Activated CD4-positive, alpha-beta T cell treated with anti-CD3 and anti-CD28 coated beads, Interleukin-2, Interleukin-6, amounts not matched to agents 100 ng/mL and 50 ng/mL, durations not matched to agents 16 hours and 8 hours (primary cell): ENCODE measurements around the gene STK33.

Source experiments
- DNase-seq: peaks from one replicate; pipeline ENCODE4 v3.0.0-alpha.2; 2020

Gene STK33

DNA sequence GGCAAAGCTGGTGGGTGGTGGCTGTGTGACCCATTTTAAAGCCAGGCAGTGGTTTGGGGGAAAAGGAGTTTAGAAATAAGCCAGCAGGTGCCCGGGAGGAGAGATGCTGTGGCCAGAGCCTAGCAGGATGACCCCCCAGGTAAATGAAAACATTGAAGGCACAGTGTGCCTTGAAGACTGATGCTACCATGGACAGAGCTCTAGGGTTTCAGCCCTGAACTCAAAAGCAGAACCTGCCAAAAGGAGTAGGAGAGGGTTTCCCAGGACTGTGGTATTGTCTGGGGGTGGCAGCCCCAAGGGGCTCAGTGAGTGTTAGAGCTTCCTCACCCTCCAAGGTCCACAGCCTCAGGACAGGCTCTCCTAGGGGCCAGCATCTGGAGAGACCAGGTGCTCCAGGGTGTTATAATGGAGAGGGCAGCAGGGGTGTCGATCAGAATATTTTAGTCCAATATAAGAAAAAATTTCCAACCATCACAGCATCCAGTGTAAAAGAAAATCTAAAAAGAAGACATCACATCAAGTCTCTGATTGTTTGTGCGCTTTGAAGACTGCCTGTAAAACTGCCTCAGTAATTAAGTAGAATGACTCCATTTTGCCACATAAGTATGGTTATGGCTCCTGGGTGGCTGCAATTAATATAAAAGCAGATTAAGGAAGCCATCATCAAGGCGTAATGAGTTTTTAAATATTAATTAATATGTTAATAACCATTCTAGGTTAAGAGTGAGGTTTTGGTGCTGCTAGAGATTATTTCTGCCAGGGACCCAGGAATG, 241.7 kb downstream of the STK33 start:
- DNase-seq = no peak

DNA sequence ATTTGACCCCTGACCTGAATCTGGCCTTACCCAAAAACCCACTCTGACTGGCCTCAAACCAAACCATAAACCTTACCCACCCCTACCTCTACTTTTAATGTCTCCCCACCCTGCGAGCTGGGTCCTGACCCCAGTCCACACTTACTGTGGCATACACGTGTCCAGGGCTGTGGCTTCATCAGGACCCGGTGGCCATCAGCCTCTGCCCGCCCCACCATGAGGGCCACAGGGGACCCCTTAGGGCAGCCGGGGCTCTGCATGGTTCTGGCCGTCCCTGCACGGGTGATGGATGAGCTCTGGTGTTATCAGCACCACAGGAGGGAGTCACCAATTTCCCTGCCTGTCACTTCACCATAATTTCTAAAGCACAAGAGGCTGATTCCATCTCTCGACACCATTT, 242.8 kb downstream of the STK33 start:
- DNase-seq = no peak

DNA sequence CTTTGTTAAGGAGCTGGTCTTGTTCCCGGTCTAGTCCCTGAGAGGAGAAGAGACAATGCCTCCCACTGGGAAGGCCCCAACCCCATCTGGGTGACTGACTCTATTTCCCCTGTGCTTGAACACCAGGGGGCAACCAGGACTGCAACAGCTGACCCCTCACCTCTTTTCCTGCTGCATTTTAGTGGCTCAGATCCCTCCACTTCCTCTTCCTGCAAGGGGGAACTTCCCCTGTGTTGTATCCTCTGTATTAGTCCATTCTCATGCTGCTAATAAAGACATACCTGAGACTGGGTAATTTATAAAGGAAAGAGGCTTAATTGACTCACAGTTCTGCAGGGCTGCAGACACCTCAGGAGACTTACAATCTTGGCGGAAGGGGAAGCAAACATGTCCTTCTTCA, 246.1 kb downstream of the STK33 start:
- no peak for DNase-seq

DNA sequence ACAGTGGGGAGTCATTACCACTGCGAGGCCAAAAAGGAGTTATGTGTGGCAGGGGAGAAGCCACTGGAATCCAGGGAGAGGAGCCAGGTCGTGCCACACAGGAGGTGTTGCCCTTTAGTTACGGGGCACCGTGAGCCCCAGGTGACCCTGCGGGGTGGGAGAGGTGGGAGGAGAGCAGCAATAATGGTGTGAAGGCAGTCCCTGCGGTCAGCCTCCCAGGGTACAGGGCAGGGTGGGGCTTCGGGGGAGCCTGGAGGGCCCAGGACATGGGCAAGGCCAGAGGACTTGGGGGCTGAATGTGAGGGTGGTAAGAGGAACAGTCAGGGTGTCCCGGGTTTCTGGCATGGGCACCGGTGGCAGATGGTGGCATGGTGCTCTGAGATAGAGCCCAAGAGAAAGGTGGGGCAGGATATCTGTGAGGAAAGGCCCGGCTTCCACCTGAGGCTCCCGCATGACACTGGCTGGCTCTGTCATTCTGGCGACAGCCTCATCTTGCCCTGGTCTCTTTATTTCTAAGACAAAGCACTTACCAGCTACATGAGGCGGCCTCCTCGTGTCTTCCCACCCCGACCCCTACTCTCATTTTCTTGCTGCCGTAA, 247.8 kb downstream of the STK33 start:
- DNase-seq = no peak

DNA sequence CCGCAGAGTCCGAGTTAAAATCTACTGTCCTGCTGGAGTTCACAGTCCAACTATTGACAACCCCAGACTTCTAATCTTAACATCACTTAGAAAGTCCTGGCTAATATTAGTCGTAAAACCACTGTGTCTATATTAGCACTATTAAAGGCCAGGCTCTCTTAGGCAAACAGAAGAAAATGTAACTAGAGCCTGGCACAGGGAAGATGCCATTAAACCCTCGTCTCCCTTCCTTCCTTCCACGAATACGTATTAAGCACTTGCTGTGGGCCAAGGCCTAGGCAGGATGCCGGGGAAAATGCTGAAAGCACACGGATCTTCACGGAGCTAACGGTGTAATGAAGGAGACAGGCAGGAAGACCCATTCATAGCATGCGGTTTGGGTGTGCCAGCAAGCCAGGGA, 248.8 kb downstream of the STK33 start:
- no peak for DNase-seq

DNA sequence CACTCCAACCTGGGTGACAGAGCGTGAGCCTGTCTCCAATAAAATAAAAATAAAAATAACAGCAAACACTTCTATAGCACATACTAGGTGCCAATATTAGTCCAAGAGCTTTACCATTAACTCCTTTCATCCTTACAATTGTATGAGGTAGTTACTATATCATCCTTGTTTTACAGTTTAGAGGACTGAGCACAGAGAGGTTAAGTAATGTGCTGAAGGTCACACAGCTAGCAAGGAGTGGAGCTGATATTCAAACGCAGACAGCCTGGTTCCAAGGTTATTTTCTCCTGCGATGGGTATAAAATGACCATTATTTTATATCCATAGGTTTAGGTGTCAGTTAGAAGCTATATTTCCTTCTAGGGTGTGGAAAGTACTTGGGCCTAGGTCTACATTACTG, 249.7 kb downstream of the STK33 start:
- no peak for DNase-seq

DNA sequence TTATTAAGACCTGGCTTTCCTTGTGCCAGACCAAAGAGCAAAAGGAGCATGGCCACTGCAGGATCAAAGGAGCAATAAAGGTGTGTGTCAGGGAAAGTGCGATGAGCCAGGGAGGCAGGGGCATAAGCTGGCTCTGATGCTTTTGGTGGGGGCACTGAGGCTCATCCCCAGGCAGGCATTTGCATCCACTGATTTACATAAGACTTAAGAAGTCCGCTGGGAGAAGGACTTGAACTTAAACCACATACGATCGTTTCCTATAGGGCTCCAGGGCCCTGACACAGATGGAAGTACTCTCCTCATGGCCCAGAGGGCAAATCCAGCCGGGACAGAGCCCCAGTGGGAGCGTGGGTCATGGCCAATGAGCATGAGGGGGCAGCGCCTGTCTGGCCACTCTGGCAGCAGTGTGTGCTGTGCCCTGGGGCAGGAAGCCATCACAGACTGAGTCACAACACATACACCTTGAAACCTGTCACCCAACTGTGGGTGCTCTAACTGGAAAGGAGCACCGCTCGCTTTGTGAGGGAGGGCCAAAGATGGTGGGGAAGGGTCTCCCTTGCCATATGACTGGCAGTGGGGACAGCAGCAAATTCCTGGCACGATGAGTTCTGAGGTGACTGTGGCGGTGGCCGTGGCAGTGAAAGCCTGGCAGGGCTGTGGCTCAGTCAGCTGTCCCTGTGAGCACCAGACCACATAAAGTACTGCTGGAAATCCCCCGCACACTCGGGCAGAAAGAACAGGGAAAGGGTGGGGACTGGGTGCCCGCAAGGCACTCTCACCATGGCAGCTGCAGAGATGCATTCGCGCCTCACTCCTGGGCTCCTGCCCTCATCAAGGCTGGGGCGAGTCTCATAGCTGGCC, 251.0 kb downstream of the STK33 start:
- DNase-seq = peak; percentile 17

DNA sequence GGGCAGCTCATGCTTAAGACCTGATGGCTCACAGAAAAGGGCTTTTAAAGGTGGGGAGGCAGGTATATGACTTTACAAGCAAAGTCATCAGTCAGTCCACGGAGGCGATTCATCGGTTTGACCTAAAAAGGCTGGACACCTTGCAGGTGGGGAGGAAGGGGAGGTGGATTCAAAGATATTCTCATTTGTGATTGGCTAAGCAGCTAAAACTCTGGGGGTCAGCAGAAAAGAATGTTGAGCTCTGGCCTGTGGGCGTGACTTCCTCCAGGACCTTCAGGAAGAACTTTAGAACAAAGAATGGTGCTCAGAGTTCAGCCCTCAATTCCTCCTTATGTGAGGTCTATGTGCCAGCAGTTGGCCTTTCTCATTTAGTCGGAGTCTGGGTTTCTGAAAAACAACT, 252.0 kb downstream of the STK33 start:
- DNase-seq = no peak
